Measurements from ENCODE around the gene RAD18.

The RAD18 gene

DNA sequence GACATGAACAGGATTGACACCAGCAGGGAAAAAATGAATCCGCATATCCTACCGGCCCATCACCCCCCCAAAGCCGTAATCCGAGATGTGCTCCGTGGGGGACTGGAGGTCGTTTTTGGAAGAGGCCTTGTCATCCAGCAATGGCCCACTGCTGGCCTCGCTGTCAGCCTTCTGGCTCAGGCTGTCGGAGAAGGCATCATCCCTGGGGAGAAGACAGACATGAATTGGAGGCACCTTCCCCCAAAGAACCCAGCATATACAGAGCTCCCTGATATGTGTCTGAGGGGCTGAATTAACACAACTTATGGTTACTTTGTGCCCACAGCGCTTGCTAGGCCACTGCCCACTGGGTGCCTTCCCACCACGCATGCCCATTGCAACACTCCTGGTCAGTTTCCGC is 29.6 kb upstream of the RAD18 start:
- Histone ChIP-seq H2AFZ (ENCODE audit: insufficient read depth, low read length, poor library complexity) (no peak overlapping the region), H3K36me3 (ENCODE audit: control insufficient read depth in 1 of 2, insufficient read depth in 2 of 2, low read length in 2 of 2) (no peaks in the 10 kb centered on the region), H3K4ac (ENCODE audit: low read depth, low read length) (no peak overlapping the region), H3K27me3 (ENCODE audit: insufficient read depth, low read length) (no peaks in the 10 kb centered on the region), H3K23ac (ENCODE audit: low read length) (no peak overlapping the region), H2BK120ac (ENCODE audit: insufficient read depth, low read length, poor library complexity) (no peak overlapping the region), H4K8ac (ENCODE audit: low read depth, low read length) (no peak overlapping the region), H2AK5ac (ENCODE audit: low read length) (no peak overlapping the region), H4K12ac (ENCODE audit: low read depth, low read length) (no peak overlapping the region), H3K4me1 (ENCODE audit: control insufficient read depth in 1 of 2, insufficient read depth in 2 of 2, low read length in 2 of 2) (peaks cover 7 to 34% of the 10 kb centered on the region in 2 experiments), H3K4me2 (ENCODE audit: low read length) (no peak overlapping the region), H3K79me2 (ENCODE audit: control insufficient read depth, insufficient read depth, low read length, poor library complexity) (peaks cover 5% of the 10 kb centered on the region), H4K91ac (ENCODE audit: low read depth, low read length) (peak overlapping the region; percentile 48), H2BK12ac (ENCODE audit: low read length) (no peak overlapping the region), H3K9ac (ENCODE audit: low read length) (no peak overlapping the region), H3K9me3 (ENCODE audit: insufficient read depth, low read depth, low read length) (no peaks in the 10 kb centered on the region), H3K27ac (ENCODE audit: low read depth, low read length) (no peak overlapping the region), H3K14ac (ENCODE audit: low read length) (no peak overlapping the region), H3K79me1 (ENCODE audit: low read length) (peaks cover 19% of the 10 kb centered on the region), H2BK5ac (ENCODE audit: low read depth, low read length, poor library complexity) (no peak overlapping the region), H3K4me3 (ENCODE audit: low read depth, low read length) (no peak overlapping the region), H3K18ac (ENCODE audit: low read length) (no peak overlapping the region)
- no CpG with 5 or more reads among the region's 11 CpGs for WGBS (ENCODE audit: extremely low coverage, insufficient coverage, insufficient read length)
- no peak for DNase-seq

GRCh38 chr3:8992199-8992598 is 28.9 kb upstream of the RAD18 start:
- peaks cover 21% of the 10 kb centered on the region for H3K79me1 ChIP-seq (ENCODE audit: low read length)
- no peak overlapping the region for H2AK5ac ChIP-seq (ENCODE audit: low read length)
- no peak overlapping the region for H3K9ac ChIP-seq (ENCODE audit: low read length)
- H3K4ac ChIP-seq (ENCODE audit: low read depth, low read length): no peak overlapping the region
- no peak overlapping the region for H3K23ac ChIP-seq (ENCODE audit: low read length)
- no peaks in the 10 kb centered on the region for H3K27me3 ChIP-seq (ENCODE audit: insufficient read depth, low read length)
- no peaks in the 10 kb centered on the region for H3K36me3 ChIP-seq (ENCODE audit: control insufficient read depth in 1 of 2, insufficient read depth in 2 of 2, low read length in 2 of 2)
- no peak overlapping the region for H2BK120ac ChIP-seq (ENCODE audit: insufficient read depth, low read length, poor library complexity)
- no peak overlapping the region for H3K4me3 ChIP-seq (ENCODE audit: low read depth, low read length)
- H3K79me2 ChIP-seq (ENCODE audit: control insufficient read depth, insufficient read depth, low read length, poor library complexity): peaks cover 5% of the 10 kb centered on the region
- no peak overlapping the region for H2AFZ ChIP-seq (ENCODE audit: insufficient read depth, low read length, poor library complexity)
- H4K91ac ChIP-seq (ENCODE audit: low read depth, low read length): no peak overlapping the region
- no peak for DNase-seq
- no peak overlapping the region for H4K12ac ChIP-seq (ENCODE audit: low read depth, low read length)
- no peak overlapping the region for H3K18ac ChIP-seq (ENCODE audit: low read length)
- no peaks in the 10 kb centered on the region for H3K9me3 ChIP-seq (ENCODE audit: insufficient read depth, low read depth, low read length)
- H2BK5ac ChIP-seq (ENCODE audit: low read depth, low read length, poor library complexity): no peak overlapping the region
- no peak overlapping the region for H4K8ac ChIP-seq (ENCODE audit: low read depth, low read length)
- no peak overlapping the region for H3K14ac ChIP-seq (ENCODE audit: low read length)
- H3K27ac ChIP-seq (ENCODE audit: low read depth, low read length): no peak overlapping the region
- peaks cover 12 to 38% of the 10 kb centered on the region in 2 experiments for H3K4me1 ChIP-seq (ENCODE audit: control insufficient read depth in 1 of 2, insufficient read depth in 2 of 2, low read length in 2 of 2)
- no peak overlapping the region for H2BK12ac ChIP-seq (ENCODE audit: low read length)
- no peak overlapping the region for H3K4me2 ChIP-seq (ENCODE audit: low read length)
- WGBS (ENCODE audit: extremely low coverage, insufficient coverage, insufficient read length): no CpG with 5 or more reads among the region's 4 CpGs

GRCh38 chr3:8990266-8991215 is 27.3 kb upstream of the RAD18 start:
- H3K79me2 ChIP-seq (ENCODE audit: control insufficient read depth, insufficient read depth, low read length, poor library complexity): peaks cover 5% of the 10 kb centered on the region
- peak overlapping the region; percentile 78 for H2BK5ac ChIP-seq (ENCODE audit: low read depth, low read length, poor library complexity)
- H3K4ac ChIP-seq (ENCODE audit: low read depth, low read length): peak overlapping the region; percentile 61

GRCh38 chr3:8988791-8989558 is 25.7 kb upstream of the RAD18 start:
- H3K4me3 ChIP-seq (ENCODE audit: low read depth, low read length): no peak overlapping the region
- peaks cover 5% of the 10 kb centered on the region for H3K79me2 ChIP-seq (ENCODE audit: control insufficient read depth, insufficient read depth, low read length, poor library complexity)
- peak overlapping the region; percentile 94 for H4K91ac ChIP-seq (ENCODE audit: low read depth, low read length)
- H4K12ac ChIP-seq (ENCODE audit: low read depth, low read length): no peak overlapping the region
- peak overlapping the region; percentile 50 for H3K4ac ChIP-seq (ENCODE audit: low read depth, low read length)
- peak overlapping the region; percentile 91 for H2BK5ac ChIP-seq (ENCODE audit: low read depth, low read length, poor library complexity)
- no peak overlapping the region for H3K9ac ChIP-seq (ENCODE audit: low read length)
- no peak overlapping the region for H3K23ac ChIP-seq (ENCODE audit: low read length)
- H2BK120ac ChIP-seq (ENCODE audit: insufficient read depth, low read length, poor library complexity): peak overlapping the region; percentile 85
- no CpG with 5 or more reads among the region's 8 CpGs for WGBS (ENCODE audit: extremely low coverage, insufficient coverage, insufficient read length)
- H2AK5ac ChIP-seq (ENCODE audit: low read length): peak overlapping the region; percentile 45
- no peaks in the 10 kb centered on the region for H3K27me3 ChIP-seq (ENCODE audit: insufficient read depth, low read length)
- H3K14ac ChIP-seq (ENCODE audit: low read length): peak overlapping the region; percentile 74
- DNase-seq: no peak
- peak overlapping the region; percentile 30 for H4K8ac ChIP-seq (ENCODE audit: low read depth, low read length)
- H3K27ac ChIP-seq (ENCODE audit: low read depth, low read length): peak overlapping the region; percentile 98
- no peak overlapping the region for H2AFZ ChIP-seq (ENCODE audit: insufficient read depth, low read length, poor library complexity)
- peak overlapping the region; percentile 81 for H2BK12ac ChIP-seq (ENCODE audit: low read length)
- peaks cover 23% of the 10 kb centered on the region for H3K79me1 ChIP-seq (ENCODE audit: low read length)
- peaks cover 3% of the 10 kb centered on the region for H3K9me3 ChIP-seq (ENCODE audit: insufficient read depth, low read depth, low read length)
- H3K4me1 ChIP-seq (ENCODE audit: control insufficient read depth in 1 of 2, insufficient read depth in 2 of 2, low read length in 2 of 2): peaks cover 14 to 37% of the 10 kb centered on the region in 2 experiments
- H3K36me3 ChIP-seq (ENCODE audit: control insufficient read depth in 1 of 2, insufficient read depth in 2 of 2, low read length in 2 of 2): no peaks in the 10 kb centered on the region
- H3K4me2 ChIP-seq (ENCODE audit: low read length): peak overlapping the region; percentile 24
- H3K18ac ChIP-seq (ENCODE audit: low read length): peak overlapping the region; percentile 85

More at GRCh38 chr3:8990266-8991215, 27.3 kb upstream of the RAD18 start:
- WGBS (ENCODE audit: extremely low coverage, insufficient coverage, insufficient read length): no CpG with 5 or more reads among the region's 36 CpGs
- H3K9me3 ChIP-seq (ENCODE audit: insufficient read depth, low read depth, low read length): no peaks in the 10 kb centered on the region
- H2AK5ac ChIP-seq (ENCODE audit: low read length): peak overlapping the region; percentile 89
- H3K14ac ChIP-seq (ENCODE audit: low read length): peak overlapping the region; percentile 83
- H3K4me1 ChIP-seq (ENCODE audit: control insufficient read depth in 1 of 2, insufficient read depth in 2 of 2, low read length in 2 of 2): peaks cover 14 to 37% of the 10 kb centered on the region in 2 experiments
- no peaks in the 10 kb centered on the region for H3K27me3 ChIP-seq (ENCODE audit: insufficient read depth, low read length)
- H4K8ac ChIP-seq (ENCODE audit: low read depth, low read length): peak overlapping the region; percentile 79
- H2BK12ac ChIP-seq (ENCODE audit: low read length): peak overlapping the region; percentile 84
- no peak overlapping the region for H3K23ac ChIP-seq (ENCODE audit: low read length)
- peak overlapping the region; percentile 98 for H3K27ac ChIP-seq (ENCODE audit: low read depth, low read length)
- peaks cover 23% of the 10 kb centered on the region for H3K79me1 ChIP-seq (ENCODE audit: low read length)
- H2BK120ac ChIP-seq (ENCODE audit: insufficient read depth, low read length, poor library complexity): peak overlapping the region; percentile 78
- H2AFZ ChIP-seq (ENCODE audit: insufficient read depth, low read length, poor library complexity): no peak overlapping the region
- no peak overlapping the region for H4K12ac ChIP-seq (ENCODE audit: low read depth, low read length)
- peak overlapping the region; percentile 51 for H3K18ac ChIP-seq (ENCODE audit: low read length)
- no peak overlapping the region for H3K9ac ChIP-seq (ENCODE audit: low read length)
- no peak overlapping the region for H3K4me3 ChIP-seq (ENCODE audit: low read depth, low read length)
- no peaks in the 10 kb centered on the region for H3K36me3 ChIP-seq (ENCODE audit: control insufficient read depth in 1 of 2, insufficient read depth in 2 of 2, low read length in 2 of 2)
- no peak overlapping the region for H3K4me2 ChIP-seq (ENCODE audit: low read length)
- H4K91ac ChIP-seq (ENCODE audit: low read depth, low read length): peak overlapping the region; percentile 94
- DNase-seq: no peak
